OCI-LY1 (cell line): ENCODE measurements around the gene PSG11.
"Not testable (repeated sequence)": the region's sequence is repeated elsewhere in the genome, so short reads cannot be mapped to it uniquely, and the experiment has no call there.

Source experiments
- H2AFZ ChIP-seq: fragments of 200-600 bp; sonication (generic), shearing (Covaris generic); 2 replicates; pipeline ENCODE4 v1.6.0; 2014; ENCODE audit warnings: antibody characterized with exemption, mild to moderate bottlenecking, low read length
- H3F3A ChIP-seq: fragments of 200-600 bp; sonication (generic), shearing (Covaris generic); 2 replicates; pipeline ENCODE4 v1.6.0; 2014; ENCODE audit warnings: mild to moderate bottlenecking, antibody characterized with exemption, low read length, moderate library complexity; ENCODE audit not compliant: insufficient read depth
- H3K27ac ChIP-seq: fragments of 200-600 bp; sonication (generic); 2 replicates; pipeline ENCODE4 v1.5.1; 2014; ENCODE audit warnings: low read length, mixed run types, mild to moderate bottlenecking, low read depth; ENCODE audit not compliant: poor library complexity, severe bottlenecking
- H3K27me3 ChIP-seq: fragments of 200-600 bp; sonication (generic); 2 replicates; pipeline ENCODE4 v1.6.0; 2014; ENCODE audit warnings: antibody characterized with exemption, mild to moderate bottlenecking, low read length, moderate library complexity; ENCODE audit not compliant: insufficient read depth
- H3K36me3 ChIP-seq: fragments of 200-600 bp; sonication (generic); 2 replicates; pipeline ENCODE4 v1.6.1; 2014; ENCODE audit warnings: mild to moderate bottlenecking, antibody characterized with exemption, low read length, moderate library complexity, mixed read lengths; ENCODE audit not compliant: insufficient read depth
- H3K4me1 ChIP-seq: fragments of 200-600 bp; sonication (generic); 2 replicates; pipeline ENCODE4 v1.5.1; 2014; ENCODE audit warnings: mild to moderate bottlenecking, low read length, moderate library complexity; ENCODE audit not compliant: insufficient read depth, severe bottlenecking
- H3K4me2 ChIP-seq: fragments of 200-600 bp; sonication (generic), shearing (Covaris generic); 2 replicates; pipeline ENCODE4 v1.6.1; 2014; ENCODE audit warnings: low read length
- H3K4me3 ChIP-seq: fragments of 200-600 bp; sonication (generic); 2 replicates; pipeline ENCODE4 v1.5.1; 2014; ENCODE audit warnings: low read length, low read depth, mild to moderate bottlenecking, mixed read lengths; ENCODE audit not compliant: poor library complexity, severe bottlenecking
- H3K79me2 ChIP-seq: fragments of 200-600 bp; shearing (Covaris generic); 2 replicates; pipeline ENCODE4 v1.6.1; 2016; ENCODE audit warnings: mixed run types, low read length, mixed read lengths; ENCODE audit not compliant: insufficient read depth
- H3K9ac ChIP-seq: fragments of 200-600 bp; sonication (generic), shearing (Covaris generic); 2 replicates; pipeline ENCODE4 v1.6.1; 2014; ENCODE audit warnings: mild to moderate bottlenecking, low read length, mixed read lengths
- H3K9me2 ChIP-seq: fragments of 200-600 bp; sonication (generic), shearing (Covaris generic); 2 replicates; pipeline ENCODE4 v1.6.1; 2014; ENCODE audit warnings: low read depth, mild to moderate bottlenecking, low read length, mixed read lengths
- H3K9me3 ChIP-seq: fragments of 200-600 bp; shearing (Covaris generic); 2 replicates; pipeline ENCODE4 v1.6.1; 2014; ENCODE audit warnings: low read length, mixed read lengths
- H4K20me1 ChIP-seq: fragments of 200-600 bp; sonication (generic), shearing (Covaris generic); 2 replicates; pipeline ENCODE4 v1.6.0; 2016; ENCODE audit warnings: mild to moderate bottlenecking, low read length; ENCODE audit not compliant: insufficient read depth

PSG11 gene

DNA sequence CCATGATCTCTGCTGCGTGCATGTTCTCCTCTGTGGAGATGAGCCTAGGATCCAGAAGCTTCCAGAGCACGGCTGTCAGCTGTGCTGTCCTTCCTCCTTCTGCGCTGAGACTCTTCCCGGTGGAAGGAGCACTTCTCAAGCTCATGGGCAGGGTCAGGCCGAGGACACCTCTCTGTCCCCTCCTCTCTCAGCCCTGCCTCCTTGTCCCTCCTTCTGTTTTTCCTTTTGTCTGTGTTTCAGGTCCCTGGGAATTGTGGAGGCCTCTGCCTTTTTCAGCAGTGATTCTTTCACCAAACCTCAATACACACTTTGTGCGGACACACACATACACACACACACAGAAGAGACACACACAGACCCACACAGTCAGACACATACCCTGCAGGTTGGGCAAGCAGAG is at the start of gene PSG11:
Gene PSG11 (minus strand): TSS at position 101 of the 400 bp plus-strand sequence. CDS start 97 bp downstream, at position 4.
- H3K9ac ChIP-seq, H3K9me2 ChIP-seq, H3K4me2 ChIP-seq, H3K27me3 ChIP-seq, H3K36me3 ChIP-seq, H3K4me3 ChIP-seq, H3K79me2 ChIP-seq, H4K20me1 ChIP-seq, H3K27ac ChIP-seq, H2AFZ ChIP-seq, H3F3A ChIP-seq, H3K4me1 ChIP-seq, H3K9me3 ChIP-seq: not testable (repeated sequence)

GRCh38 chr19:43062418-43062817 is 36.1 kb upstream of the PSG11 start:
- H3K9me2 ChIP-seq, H3K9ac ChIP-seq, H3K79me2 ChIP-seq, H3F3A ChIP-seq, H3K27me3 ChIP-seq, H4K20me1 ChIP-seq, H2AFZ ChIP-seq, H3K4me2 ChIP-seq, H3K4me3 ChIP-seq, H3K4me1 ChIP-seq, H3K9me3 ChIP-seq, H3K27ac ChIP-seq, H3K36me3 ChIP-seq: not testable (repeated sequence)

GRCh38 chr19:43061326-43061725 is 35.1 kb upstream of the PSG11 start:
- H3F3A ChIP-seq, H4K20me1 ChIP-seq, H3K4me1 ChIP-seq, H2AFZ ChIP-seq, H3K4me3 ChIP-seq, H3K36me3 ChIP-seq, H3K9me2 ChIP-seq, H3K27ac ChIP-seq, H3K9me3 ChIP-seq, H3K79me2 ChIP-seq, H3K9ac ChIP-seq, H3K27me3 ChIP-seq, H3K4me2 ChIP-seq: not testable (repeated sequence)

DNA sequence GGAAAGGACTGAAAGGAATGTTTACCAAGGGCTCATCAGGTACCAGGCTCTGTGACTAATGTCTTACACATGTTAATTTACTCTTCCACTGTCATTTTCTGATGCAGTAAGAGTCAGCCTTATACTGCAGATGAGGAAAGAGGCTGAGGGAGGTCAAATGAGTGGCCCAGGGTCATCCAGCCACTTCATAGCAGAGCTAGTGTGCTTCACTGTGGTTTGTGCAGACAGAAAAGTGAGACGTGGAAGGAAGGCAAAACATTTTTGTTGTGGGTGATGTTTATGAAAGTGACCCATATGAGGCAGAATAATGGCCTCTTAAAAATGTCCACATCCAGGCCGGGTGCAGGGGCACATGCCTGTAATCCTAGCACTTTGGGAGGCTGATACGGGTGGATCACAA is 34.0 kb upstream of the PSG11 start:
- H3K36me3 ChIP-seq, H3K27me3 ChIP-seq, H3K4me2 ChIP-seq, H3K9me3 ChIP-seq, H3F3A ChIP-seq, H3K79me2 ChIP-seq, H3K4me1 ChIP-seq, H3K9me2 ChIP-seq, H3K4me3 ChIP-seq, H3K9ac ChIP-seq, H2AFZ ChIP-seq, H3K27ac ChIP-seq, H4K20me1 ChIP-seq: not testable (repeated sequence)

DNA sequence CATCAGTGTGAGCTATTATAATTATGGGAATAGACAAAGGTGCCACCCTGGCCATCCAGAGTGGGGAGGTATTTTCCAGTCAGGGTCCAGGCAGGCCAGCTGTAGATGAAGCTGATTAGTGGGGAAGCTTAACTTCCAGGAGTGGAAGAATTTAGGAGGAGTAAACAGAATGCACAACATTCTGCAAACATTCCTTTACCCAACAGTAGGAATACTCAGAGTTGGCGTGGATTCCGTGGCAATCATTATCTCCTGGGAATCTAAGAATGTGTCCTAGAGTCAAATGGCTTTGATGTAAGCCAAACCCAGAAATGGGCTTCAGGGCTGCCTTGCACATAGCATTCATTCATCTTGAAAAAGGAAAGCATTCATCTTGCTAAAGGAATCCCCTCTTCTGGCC is 33.2 kb upstream of the PSG11 start:
- not testable (repeated sequence) for H3F3A ChIP-seq, H2AFZ ChIP-seq, H3K9me3 ChIP-seq, H3K79me2 ChIP-seq, H3K27me3 ChIP-seq, H3K4me2 ChIP-seq, H3K27ac ChIP-seq, H3K36me3 ChIP-seq, H3K9me2 ChIP-seq, H3K4me3 ChIP-seq, H3K4me1 ChIP-seq, H4K20me1 ChIP-seq, H3K9ac ChIP-seq

DNA sequence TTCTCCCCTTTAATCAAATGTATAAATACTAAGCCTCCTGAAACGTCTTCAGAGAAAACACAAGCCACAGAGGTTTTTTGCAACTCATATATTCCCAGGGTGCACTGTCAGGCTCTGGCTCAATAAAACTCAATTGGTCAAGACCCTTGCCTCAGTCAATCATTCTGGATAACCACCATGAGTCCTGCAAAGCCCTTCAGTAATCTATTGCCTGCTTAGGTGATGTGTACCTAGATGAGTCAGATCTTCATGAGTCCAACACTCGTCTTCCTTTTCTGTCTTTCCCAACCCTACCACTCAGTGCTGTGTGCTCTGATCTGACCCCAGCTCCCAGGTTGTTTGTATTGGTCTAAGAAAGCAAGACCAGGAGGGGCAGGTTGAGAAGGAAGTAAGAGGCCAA is 32.2 kb upstream of the PSG11 start:
- H3K4me2 ChIP-seq, H3K27ac ChIP-seq: not testable (repeated sequence)

GRCh38 chr19:43047966-43048365 is 21.7 kb upstream of the PSG11 start:
- not testable (repeated sequence) for H3K4me2 ChIP-seq, H3K4me1 ChIP-seq, H4K20me1 ChIP-seq, H3K9ac ChIP-seq, H3K4me3 ChIP-seq, H2AFZ ChIP-seq, H3F3A ChIP-seq, H3K9me2 ChIP-seq, H3K9me3 ChIP-seq, H3K27me3 ChIP-seq, H3K36me3 ChIP-seq, H3K79me2 ChIP-seq, H3K27ac ChIP-seq

More for the DNA sequence above, 32.2 kb upstream of the PSG11 start:
- not testable (repeated sequence) for H3K4me3 ChIP-seq, H3K4me1 ChIP-seq, H3K79me2 ChIP-seq, H3K9me2 ChIP-seq, H4K20me1 ChIP-seq, H3K27me3 ChIP-seq, H2AFZ ChIP-seq, H3K9me3 ChIP-seq, H3K36me3 ChIP-seq, H3K9ac ChIP-seq, H3F3A ChIP-seq

GRCh38 chr19:43046578-43046977 is 20.3 kb upstream of the PSG11 start:
- H3K4me1 ChIP-seq, H3K27ac ChIP-seq, H3K9me2 ChIP-seq, H3K27me3 ChIP-seq, H3K79me2 ChIP-seq, H2AFZ ChIP-seq, H3K9me3 ChIP-seq, H4K20me1 ChIP-seq, H3K9ac ChIP-seq, H3K4me3 ChIP-seq, H3K4me2 ChIP-seq, H3K36me3 ChIP-seq, H3F3A ChIP-seq: not testable (repeated sequence)
